Tibial nerve (tissue), 4 donors: Measurements from ENCODE around the gene ASTN2.

Experiments
- CTCF ChIP-seq, 5 experiments: fragments of 200-600 bp in 3 of 5; fragments of 450-650 bp in 2 of 5; sonication (generic) in 3 of 5; IDR thresholded peaks; one replicate each; pipeline ENCODE4 v1.5.1; 2016 to 2019; ENCODE audit warnings: antibody characterized with exemption in 5 of 5, mild to moderate bottlenecking in 3 of 5, moderate library complexity in 2 of 5
- EP300 ChIP-seq, 2 donors: sonication (generic); formaldehyde crosslinking; IDR thresholded peaks; one replicate each; pipeline ENCODE4 v1.6.1; 2017; ENCODE audit warnings: antibody characterized with exemption in 2 of 2, mild to moderate bottlenecking in 1 of 2
- POLR2A ChIP-seq, 2 donors: fragments of 450-650 bp; IDR thresholded peaks; one replicate each; pipeline ENCODE4 v1.6.1; 2017; ENCODE audit warnings: antibody characterized with exemption in 2 of 2, mild to moderate bottlenecking in 2 of 2, moderate library complexity in 2 of 2

- TF ChIP-seq EP300 (IDR thresholded peaks at IDR 0.05) (no peak), POLR2A (IDR thresholded peaks at IDR 0.05) (no peak), CTCF (IDR thresholded peaks at IDR 0.05) (no peak)
Observed at GRCh38 chr9:117377046-117377445, 37.8 kb downstream of the ASTN2 start.
